GM19397 (cell line): ENCODE data around the gene MAPK7.

Experiments
- ATAC-seq: cut with Tn5 transposase; IDR thresholded peaks from one replicate; pipeline ENCODE4 v1.9.1; 2021; ENCODE audit warnings: mild to moderate bottlenecking, moderate library complexity; ENCODE audit not compliant: unreplicated experiment

MAPK7 gene

GRCh38 chr17:19392303-19392702 lies 14.0 kb downstream of the MAPK7 start:
- no peak for ATAC-seq

GRCh38 chr17:19397556-19398041 lies 19.3 kb downstream of the MAPK7 start:
- no peak for ATAC-seq

- no peak for ATAC-seq
Observed at GRCh38 chr17:19398301-19399181, 20.2 kb downstream of the MAPK7 start.

- no peak for ATAC-seq
Observed at GRCh38 chr17:19399750-19400450, 21.6 kb downstream of the MAPK7 start.

- no peak for ATAC-seq
Observed at GRCh38 chr17:19401321-19402010, 23.2 kb downstream of the MAPK7 start.

GRCh38 chr17:19402171-19402570 lies 23.9 kb downstream of the MAPK7 start:
- no peak for ATAC-seq

- ATAC-seq = no peak
Observed at GRCh38 chr17:19403021-19403420, 24.7 kb downstream of the MAPK7 start.

- no peak for ATAC-seq
Observed at GRCh38 chr17:19404264-19404663, 26.0 kb downstream of the MAPK7 start.

GRCh38 chr17:19405114-19405513 lies 26.8 kb downstream of the MAPK7 start:
- no peak for ATAC-seq

- no peak for ATAC-seq
Observed at GRCh38 chr17:19407601-19408345, 29.5 kb downstream of the MAPK7 start.

GRCh38 chr17:19408346-19408710 lies 30.0 kb downstream of the MAPK7 start:
- no peak for ATAC-seq

GRCh38 chr17:19409066-19409465 lies 30.8 kb downstream of the MAPK7 start:
- no peak for ATAC-seq

GRCh38 chr17:19409509-19409908 lies 31.2 kb downstream of the MAPK7 start:
- no peak for ATAC-seq

GRCh38 chr17:19410091-19410490 lies 31.8 kb downstream of the MAPK7 start:
- no peak for ATAC-seq

GRCh38 chr17:19410875-19411620 lies 32.8 kb downstream of the MAPK7 start, which contains the start of gene RNF112:
Gene RNF112 (plus strand): TSS chr17:19411232. CDS start chr17:19411409, 177 bp downstream.
- no peak for ATAC-seq

- ATAC-seq = no peak
Observed at GRCh38 chr17:19411631-19412030, 33.3 kb downstream of the MAPK7 start.

- no peak for ATAC-seq
Observed at GRCh38 chr17:19412510-19412909, 34.2 kb downstream of the MAPK7 start.

- ATAC-seq = no peak
Observed at GRCh38 chr17:19412984-19413383, 34.7 kb downstream of the MAPK7 start.

GRCh38 chr17:19413761-19414160 lies 35.5 kb downstream of the MAPK7 start:
- ATAC-seq = no peak
